GF-D8 (cell line): ENCODE measurements around the gene CLTCL1.
A peak's percentile ranks its signal among the peaks of the same experiment; 100 is the strongest.

Experiments used
- DNase-seq: peaks from one replicate; lab custom pipeline; 2025; lab: John Stamatoyannopoulos, UW

The CLTCL1 gene

DNA sequence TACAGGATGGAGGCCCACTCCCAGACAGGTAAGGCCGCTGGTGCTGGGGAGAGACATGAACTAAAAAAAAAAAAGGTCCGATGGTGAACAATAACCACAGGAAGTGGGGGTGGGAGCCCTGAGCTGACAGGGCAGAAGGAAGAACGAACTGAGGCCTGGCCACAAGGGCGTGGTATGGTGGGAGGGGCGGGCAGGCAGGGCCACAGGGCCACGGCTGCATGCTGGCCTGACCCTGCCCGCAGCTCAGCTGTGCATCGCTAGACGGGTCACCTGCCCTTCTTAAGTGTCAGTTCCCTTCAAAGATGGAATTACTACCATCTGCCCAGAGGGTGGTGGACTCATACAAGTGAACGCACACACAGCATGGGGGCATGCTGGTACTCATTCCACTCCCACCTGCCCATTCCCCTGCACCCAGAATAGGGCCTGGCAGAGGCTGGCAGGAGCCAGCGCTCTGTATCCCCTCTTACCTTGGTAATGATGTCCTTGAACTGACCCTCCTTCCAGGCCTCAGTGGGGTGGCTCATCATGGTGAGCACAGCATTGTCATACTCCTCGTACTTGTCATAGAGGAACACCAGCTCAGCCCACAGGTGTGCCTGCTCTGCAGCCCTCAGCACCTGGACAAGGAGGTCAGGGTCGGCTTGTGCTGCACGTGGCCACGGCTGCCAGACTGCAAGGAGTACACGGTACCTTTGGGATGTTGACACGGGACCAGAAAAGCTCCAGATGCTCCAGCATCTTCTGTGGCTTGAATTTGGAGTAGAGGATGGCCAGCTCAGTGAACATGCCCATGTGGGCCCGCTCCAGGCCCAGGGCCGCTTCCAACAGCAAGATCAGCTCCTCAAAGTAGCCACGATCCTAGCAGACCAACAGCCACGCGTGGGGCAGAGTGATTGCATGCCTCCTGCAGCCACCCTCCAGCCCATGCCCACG lies 95.5 kb downstream of the CLTCL1 start:
- DNase-seq = no peak

DNA sequence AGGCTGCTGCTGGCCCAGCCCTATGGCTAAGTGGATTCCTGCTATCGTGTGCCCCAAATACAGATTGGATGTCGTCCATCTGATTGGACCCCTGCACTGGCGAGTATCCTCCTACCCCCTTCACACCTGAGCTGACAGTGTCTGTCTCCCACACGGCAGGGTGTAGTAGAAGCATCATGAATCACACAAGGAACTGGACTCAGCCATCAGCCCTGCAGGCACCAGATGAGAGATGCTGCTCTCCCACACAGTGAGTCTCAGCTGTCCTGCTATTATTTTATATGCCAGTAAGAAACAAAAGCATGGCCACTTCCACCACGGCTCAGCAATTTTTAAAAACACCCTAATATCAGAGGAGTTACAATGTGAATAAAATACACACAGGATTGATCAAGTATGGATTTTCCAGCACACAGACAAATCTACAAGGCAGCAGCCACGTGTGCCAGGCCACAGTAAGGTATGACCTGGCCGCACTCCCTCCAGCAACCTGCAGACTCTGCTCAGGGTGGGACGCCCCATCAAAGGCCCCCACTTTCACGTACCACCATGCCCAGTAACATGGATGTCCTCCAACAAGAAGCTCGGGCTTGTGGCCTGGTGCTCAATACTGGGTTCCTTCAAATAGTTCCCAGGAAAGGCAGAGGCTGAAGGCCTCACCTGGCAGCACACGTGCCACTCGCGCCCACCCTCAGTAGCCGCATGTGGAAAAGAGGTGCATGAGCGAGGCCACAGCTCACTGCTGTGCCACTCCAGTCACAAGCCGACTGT lies 96.6 kb downstream of the CLTCL1 start:
- no peak for DNase-seq

DNA sequence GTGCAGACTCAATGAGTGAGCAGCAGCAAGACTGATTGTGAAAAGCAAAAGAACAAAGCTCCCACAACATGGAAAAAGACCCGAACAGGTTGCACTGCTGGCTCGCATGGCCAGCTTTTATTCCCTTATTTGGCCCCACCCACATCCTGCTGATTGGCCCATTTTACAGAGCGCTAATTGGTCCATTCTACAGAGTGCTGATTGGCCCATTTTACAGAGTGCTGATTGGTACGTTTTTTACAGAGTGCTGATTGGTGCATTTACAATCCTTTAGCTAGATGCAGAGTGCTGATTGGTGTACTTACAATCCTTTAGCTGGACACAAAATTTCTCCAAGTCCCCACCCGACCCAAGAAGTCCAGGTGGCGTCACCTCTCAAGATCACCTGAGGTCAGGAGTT lies 97.6 kb downstream of the CLTCL1 start:
- no peak for DNase-seq

DNA sequence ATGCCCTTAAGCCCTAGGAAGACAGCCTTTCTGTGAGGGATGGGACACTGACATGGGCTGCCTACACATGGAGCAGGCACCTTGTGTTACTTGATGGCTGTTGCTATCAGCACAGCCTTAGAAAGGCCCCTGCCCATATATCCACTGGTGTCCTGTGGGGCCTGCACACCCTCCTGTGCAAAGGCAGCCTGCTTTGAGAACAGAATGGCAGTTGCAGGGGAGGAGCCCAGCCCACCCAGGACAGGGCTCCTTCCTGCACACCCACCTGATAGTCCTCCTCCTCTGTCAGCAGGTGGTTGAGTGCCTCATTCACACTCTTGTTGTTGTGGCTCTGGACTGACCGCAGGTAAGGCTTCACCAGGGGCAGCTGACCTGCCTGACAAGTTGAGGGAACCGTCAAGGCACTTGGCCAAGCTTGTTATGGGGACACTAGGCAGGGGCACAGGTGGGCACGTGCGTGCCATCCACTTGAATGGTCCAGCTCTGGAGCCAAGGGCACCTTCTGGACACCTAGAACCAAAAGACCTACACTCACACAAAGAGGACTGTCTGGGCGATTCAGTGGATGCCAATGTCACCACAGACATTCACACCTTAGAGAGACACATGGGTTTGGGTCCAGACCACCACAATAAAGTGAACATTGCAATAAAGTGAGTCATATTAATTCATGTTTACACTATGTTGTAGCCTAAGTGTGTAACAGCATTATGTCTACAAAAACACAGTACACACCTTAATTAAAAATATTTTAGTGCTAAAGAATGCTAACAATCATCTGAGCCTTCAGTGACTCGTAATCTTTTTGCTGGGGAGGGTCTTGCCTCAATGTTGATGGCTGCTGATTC lies 103.6 kb downstream of the CLTCL1 start:
- DNase-seq = no peak

DNA sequence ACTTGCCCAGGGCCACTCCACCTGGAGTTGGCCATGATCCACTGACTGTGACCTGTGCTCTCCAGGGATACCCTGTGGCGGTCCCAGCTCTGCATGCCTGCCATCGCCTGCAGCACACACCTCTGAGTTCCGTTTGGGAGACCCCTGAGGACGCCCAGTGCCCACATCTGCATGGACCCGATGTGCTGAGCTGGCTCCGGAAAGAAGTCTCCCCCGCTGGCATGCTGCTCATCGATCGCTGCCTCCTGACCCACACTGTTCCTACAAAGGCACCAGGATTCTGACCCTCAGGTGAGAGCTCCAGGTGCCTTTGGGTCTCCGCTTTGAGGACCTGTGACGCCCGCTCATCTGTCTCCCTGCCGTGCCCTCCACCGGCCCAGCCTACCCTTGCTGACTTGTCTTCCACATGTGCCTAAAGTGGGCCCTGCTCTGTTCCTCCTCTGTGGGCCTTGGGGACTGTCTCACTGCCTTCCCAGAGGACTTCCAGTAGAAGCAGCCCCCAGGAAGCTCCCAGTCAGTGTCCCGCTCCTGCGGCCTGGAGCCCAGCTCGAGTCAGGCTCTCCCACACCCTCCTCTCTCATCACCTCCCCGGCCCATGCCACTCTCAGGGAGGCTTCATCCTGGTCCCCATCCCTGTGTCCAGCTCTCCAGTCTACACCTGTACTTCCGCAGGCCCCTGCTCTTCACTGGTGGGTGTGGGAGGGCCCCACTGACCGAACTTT lies 107.1 kb downstream of the CLTCL1 start:
- DNase-seq = no peak

DNA sequence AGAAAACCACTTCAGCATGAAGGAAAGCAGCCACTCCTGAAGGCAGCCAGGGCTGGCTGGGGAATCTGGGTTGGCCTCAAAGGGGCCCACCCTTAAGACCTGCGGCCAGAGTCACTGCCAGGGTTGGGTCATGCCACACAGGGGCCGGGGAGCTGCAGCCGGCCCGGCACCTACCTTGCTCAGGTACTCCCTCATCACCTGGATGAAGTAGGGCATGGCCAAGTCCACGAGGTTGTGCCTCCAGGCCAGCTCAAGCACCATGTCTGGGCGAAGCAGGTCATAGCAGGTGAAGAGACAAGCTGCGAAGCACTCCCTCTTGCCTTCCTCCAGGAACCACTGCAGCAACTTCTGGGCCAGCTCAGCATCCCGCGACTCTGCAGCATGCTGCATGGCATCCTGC lies 108.3 kb downstream of the CLTCL1 start:
- DNase-seq = no peak

DNA sequence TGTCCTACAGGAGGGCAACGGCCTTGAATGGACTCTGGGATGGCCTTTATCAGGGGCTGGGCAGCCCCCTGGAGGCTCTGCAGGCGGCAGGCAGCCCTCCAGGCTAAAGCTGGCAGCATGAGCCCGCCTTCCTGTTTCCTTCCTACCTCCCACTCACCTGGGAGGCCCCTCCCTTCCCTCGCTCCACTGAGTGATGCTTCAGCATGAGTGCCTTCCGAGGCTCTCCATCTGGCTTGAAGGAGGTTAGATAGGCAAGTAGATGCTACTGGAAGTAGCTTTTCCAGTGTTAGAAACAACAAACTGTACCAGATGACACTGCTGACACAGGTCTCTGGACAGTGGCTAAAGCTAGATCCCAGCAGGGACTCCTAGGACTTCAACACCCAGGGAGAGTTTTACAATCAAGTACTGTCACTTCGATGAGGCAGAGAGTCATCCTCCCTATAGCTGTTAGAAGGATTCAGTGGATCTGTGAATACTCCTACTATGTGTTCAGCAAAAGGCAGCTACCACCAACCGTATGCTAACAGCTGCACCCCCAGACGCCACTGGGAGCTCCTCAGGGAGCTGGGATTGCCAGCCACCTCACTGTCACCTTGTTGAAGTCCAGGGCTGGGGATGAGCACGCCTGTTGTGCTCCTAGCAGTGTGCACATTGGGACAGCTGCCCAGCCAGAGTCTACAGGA lies 108.9 kb downstream of the CLTCL1 start:
- no peak for DNase-seq

DNA sequence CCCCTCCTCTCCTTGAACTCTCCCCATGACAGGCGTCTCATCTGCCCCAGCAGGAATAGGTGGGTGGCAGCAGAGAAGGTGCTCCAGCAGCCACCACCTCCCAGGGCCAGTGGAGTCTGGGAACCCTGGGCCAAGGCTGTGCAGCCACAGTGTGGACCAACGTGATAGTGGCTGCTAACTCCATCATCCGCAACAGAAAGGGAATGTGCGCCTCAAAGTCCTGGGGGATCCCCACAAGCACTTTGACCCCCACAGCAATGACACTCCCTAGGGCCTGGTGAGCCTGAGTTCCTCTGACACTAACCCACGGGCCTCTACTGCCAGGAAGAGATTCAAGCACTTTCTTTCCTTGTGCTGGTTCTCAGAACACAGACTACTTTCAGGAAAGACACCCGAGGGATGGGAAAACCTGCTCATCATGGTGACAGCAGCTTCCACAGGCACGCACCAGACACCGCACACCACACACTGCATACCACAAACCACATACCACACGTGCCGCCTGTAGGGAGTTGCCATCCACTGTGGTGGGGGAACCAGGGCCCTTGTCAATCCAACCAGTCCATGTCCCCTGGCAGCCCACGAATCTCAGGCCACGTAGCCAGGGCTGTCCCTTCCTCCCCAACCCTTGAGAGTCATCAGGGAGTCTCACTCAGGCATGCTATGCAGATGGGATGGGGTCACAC lies 109.6 kb downstream of the CLTCL1 start:
- DNase-seq = peak; percentile 3

DNA sequence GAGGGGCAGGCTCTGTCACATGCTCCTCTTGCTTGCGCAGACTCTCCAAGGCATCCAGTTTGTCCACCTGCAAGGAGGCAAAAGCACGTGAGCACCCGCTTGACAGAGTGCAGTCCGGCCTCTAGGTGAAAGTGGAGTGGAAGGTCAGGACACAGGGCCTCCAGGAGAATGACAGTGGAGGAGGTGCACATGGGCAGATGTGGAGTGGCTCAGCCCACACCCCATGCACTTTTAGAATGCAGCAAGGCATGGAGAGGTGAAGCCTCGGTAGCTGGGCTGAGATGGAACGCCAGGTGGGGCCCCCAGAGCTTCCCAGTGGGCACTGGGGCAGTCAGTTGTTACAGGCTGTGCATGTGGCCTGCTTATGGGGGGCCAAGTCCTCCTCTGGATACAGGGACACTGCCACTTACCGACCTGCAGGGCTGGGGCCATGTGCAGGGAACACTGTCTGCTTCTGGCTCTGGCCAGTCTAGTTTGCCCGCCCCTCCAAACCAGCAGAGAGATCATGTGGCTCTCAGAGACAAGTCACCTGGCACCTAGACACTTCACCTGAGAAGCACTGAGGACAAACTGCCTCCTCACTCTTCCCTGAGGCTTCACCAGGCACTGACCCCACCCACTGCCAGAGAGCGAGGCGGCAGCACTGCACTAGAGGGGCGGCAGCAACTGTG lies 110.6 kb downstream of the CLTCL1 start:
- DNase-seq = no peak

DNA sequence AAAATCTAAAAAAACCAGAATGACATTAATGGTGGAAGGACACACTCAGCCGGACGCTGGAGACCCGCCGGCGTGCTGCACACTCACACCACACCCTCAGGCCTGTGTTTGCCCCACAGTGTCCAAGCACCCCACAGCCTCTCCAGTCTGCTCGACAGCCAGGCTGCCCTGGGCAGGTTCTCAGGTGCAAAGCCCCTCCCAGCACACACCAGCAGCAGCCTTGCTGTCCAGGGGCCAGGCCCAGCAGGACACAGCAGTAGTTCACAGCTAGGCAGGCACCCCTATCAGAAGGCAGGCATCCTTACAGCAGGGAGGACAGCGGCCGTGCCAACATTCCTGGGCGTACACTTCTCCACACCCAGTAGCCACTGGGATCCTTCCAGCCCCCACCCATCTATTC lies 111.3 kb downstream of the CLTCL1 start:
- DNase-seq = no peak

DNA sequence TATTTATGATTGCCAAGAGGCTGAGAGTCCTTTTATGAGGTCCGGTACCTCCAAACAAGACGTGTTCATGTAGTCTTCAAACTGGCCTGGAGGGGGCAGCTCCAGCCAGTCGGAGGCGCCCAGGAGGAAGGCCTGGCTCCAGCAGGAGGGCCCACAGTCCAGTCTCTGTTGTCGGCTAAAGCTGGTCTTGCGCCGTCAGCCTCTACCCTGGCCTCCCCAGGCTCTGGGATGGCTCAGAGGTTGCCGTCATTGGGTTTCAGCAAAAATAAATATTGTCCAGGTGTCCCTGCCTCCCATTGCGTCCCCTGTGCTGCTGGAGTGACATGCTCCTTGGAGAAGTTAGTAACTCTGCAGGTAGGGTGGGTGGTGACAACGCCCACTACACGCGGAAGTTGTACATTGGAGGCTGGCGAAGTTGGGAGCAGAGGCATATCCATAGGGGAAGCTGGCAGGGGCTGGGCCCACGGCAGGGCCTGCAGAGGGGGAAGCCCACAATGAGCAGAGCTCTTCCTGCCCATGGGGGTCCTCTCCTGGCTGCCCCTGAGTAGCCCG lies 111.9 kb downstream of the CLTCL1 start:
- DNase-seq = peak; percentile 51

DNA sequence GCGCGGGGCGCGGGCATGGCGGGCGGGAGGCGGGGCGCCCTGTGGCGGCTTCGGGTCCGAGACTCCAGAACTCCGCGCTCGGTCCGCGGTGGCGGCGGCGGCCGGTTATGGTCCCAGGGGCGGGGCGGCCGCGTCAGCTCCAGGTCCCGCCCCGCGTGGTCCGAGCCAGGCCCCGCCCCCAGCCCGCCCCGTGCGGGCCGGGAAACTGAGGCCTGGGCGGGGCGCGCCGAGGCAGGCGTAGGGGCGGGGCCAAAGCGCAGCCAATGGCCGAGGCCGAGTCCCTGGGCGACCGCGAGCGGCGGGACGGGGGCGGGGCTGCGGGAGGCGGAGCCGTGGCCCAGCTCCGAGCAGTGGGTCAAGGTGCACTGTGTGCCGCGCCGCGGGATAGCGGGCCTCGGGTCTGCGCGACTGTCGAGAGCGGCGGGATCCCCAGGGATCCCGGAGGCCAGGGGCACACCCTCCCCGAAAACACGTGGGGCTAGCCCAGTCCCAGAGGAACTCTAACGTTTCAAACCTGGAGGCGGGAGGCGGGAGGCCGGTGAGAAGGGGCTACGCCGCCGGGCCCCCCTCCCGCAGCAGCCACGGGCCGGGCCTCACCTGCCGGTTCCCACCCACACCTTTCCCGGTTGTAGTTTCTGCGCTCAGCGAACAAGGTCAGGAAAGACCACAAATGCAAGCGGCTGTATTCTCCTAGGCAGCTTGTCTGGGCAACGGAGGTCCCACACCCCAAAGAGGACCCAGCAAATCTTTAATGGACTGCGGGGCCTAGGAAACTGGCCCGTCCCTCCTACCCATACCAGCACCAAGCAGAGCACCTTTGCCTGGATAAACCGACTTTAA lies 112.6 kb downstream of the CLTCL1 start, which contains the start of gene SLC25A1:
TSS of gene SLC25A1 (minus strand) at position 80 of the 840 bp plus-strand sequence. CDS start at position 17, 63 bp downstream.
- DNase-seq = peak; percentile 31

DNA sequence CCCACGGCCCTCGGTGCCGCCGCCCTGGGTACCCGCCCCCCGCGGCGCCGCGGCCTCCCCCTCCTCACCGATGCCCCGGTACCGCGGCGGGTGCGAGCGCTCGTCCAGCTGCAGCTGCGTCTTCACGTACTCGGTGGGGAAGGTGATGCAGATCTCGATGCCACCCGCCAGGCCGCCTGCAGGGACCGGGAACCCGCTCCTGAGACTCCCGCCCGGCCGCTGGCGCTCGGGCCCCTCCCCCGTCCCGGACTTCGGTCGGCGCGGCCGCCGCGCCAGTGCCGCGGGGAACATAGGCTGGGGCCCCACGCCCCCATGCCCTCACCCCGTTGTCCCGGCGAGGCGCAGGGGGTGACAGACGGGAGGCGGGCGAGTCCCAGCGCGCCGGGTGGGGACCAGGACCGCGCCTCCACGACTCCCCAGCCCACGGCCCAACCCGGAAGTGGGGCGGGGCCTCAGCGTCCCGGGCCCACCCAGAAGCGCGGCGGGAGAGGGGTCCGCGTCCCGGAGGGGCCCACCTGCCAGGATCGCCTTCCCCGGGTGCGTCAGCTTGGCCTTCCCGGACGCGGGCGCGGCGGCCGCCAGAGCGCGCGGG lies 113.4 kb downstream of the CLTCL1 start:
- no peak for DNase-seq

DNA sequence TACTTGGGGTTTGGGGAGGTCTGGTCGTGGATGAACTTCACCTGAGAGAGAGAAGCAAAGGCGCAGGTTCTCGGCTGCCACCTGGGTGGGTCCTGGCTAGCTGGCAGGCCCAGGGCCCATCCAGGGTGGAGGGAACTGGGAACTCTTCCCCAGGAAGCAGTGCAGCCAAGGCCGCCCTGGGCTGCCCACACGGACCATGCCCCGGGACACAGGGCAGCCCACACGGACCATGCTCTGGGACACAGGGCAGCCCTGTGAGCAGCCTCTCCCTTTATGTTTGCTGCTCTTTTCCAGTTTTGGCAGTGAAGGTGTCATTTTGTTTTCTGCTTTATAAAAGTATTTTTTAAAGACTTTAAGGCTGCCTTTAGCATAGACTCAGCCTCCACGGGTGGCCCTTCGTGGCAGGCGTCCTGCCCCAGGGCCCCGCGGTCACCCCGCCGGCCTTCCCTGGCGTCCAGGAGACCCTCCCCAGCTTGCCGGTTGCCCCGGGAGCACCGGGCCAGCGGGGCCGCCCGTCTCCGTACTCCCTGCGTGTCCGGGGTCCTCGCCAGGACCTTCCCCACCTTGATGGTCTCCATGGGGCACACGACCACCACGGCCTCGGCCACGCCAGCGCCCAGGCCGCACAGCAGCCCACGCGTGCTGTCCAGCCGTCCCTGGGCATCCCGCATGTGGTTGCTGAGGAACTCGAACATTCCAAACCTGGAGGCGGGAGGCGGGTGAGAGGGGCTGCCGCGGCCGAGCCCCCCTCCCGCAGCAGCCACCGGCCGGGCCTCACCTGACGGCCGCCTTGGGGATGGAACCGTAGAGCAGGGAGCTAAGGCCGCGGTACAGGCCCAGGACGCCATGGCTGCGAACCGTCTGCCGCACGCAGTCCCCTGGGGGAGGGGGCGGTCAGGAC lies 114.1 kb downstream of the CLTCL1 start:
- DNase-seq = no peak

DNA sequence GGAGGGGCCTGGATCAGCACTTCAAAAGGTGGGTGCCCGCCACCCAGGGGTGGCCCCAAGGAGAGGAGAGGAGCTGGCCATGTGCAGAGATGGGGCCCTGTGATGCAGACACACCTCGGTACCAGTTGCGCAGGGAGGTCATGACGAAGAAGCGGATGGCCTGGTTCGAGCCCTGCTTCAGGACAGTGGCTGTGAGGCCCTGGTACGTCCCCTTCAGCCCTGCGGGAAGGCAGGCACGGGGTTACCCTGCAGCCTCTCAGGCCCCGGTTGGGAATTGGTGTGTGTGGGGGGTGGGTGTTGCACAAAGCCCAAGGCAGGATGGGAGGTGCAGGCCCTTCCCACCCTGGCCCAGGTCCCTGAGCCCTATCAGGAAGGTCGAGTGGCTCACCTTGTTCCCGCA lies 114.8 kb downstream of the CLTCL1 start:
- DNase-seq = no peak

DNA sequence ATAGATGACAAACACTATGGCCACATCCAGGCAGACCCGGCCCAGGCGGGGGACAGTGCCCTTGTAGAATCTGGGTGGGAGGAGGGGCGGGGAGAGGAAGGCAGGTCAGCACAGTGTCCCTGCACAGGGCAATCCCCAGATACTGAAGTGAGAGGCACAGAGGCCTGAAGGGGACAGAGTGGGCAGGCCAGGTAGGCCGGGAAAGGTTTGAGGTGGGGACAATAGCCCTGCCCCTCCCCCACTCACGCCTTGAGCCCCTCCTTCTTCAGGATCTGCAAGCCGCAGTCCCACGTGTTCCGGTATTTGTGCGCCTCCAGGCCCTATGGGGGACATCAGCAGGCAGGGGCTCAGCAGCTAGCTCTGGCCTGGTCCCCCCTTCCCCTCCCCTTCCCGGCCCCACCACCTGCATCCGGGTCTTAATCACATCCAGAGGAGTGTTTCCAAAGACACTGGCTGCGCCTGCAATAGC lies 115.3 kb downstream of the CLTCL1 start:
- no peak for DNase-seq
